ENCODE results near the gene HYCC1.

DNA sequence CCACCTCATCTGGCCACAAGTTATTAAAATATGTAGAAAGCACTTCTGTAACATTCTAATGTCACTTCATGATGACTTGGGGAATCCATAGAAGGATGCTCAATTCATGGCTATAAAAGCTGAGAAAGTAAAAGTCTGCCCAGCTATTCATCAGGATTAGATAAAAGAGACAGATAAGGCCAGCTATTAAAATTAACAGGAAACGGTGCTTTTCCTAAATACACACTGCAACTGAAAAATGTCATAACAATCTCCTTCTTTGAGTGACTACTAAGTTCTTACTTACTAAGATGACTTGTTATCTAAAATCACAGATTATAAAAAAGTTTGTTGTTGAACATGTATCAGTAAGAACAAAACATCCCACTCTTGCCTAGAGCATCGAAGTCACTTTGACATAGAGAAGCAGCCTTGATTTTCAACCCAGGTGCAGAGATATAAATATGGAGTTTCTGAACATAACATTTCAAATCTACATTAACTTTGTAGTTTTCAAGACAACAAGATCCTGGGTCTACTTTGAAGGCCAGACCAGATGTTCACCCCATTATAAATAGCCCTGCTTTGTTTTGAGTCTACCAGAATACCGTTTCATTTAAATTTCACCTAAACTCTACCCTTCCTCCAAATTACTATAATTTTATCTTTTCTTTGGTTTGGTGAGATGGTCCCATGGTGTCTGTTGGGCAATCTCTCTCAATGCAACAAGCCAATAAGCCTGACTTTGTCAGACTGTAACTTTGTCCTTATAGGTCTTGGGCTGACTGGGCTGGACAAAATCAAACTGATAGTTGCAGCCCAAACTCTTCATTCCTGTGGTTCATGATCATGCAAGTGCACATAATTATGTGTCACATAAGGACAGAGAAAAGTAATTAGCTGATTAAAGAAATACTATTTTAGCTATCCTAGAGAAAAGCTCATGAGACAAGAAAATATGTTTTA is 24.0 kb downstream of the HYCC1 start:
- TF ChIP-seq, protein P1, sequence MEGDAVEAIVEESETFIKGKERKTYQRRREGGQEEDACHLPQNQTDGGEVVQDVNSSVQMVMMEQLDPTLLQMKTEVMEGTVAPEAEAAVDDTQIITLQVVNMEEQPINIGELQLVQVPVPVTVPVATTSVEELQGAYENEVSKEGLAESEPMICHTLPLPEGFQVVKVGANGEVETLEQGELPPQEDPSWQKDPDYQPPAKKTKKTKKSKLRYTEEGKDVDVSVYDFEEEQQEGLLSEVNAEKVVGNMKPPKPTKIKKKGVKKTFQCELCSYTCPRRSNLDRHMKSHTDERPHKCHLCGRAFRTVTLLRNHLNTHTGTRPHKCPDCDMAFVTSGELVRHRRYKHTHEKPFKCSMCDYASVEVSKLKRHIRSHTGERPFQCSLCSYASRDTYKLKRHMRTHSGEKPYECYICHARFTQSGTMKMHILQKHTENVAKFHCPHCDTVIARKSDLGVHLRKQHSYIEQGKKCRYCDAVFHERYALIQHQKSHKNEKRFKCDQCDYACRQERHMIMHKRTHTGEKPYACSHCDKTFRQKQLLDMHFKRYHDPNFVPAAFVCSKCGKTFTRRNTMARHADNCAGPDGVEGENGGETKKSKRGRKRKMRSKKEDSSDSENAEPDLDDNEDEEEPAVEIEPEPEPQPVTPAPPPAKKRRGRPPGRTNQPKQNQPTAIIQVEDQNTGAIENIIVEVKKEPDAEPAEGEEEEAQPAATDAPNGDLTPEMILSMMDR (IDR thresholded peaks at IDR 0.05): no peak
- TF ChIP-seq, protein P2, sequence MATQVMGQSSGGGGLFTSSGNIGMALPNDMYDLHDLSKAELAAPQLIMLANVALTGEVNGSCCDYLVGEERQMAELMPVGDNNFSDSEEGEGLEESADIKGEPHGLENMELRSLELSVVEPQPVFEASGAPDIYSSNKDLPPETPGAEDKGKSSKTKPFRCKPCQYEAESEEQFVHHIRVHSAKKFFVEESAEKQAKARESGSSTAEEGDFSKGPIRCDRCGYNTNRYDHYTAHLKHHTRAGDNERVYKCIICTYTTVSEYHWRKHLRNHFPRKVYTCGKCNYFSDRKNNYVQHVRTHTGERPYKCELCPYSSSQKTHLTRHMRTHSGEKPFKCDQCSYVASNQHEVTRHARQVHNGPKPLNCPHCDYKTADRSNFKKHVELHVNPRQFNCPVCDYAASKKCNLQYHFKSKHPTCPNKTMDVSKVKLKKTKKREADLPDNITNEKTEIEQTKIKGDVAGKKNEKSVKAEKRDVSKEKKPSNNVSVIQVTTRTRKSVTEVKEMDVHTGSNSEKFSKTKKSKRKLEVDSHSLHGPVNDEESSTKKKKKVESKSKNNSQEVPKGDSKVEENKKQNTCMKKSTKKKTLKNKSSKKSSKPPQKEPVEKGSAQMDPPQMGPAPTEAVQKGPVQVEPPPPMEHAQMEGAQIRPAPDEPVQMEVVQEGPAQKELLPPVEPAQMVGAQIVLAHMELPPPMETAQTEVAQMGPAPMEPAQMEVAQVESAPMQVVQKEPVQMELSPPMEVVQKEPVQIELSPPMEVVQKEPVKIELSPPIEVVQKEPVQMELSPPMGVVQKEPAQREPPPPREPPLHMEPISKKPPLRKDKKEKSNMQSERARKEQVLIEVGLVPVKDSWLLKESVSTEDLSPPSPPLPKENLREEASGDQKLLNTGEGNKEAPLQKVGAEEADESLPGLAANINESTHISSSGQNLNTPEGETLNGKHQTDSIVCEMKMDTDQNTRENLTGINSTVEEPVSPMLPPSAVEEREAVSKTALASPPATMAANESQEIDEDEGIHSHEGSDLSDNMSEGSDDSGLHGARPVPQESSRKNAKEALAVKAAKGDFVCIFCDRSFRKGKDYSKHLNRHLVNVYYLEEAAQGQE (IDR thresholded peaks at IDR 0.05; ENCODE audit: insufficient read depth in 1 of 2, low read depth in 2 of 2, low read length in 1 of 2): no peak
- TF ChIP-seq POLR2AphosphoS5 (IDR thresholded peaks at IDR 0.05; ENCODE audit: low read depth, low read length) (no peak), TCF7L2 (IDR thresholded peaks at IDR 0.05; ENCODE audit: low read depth, low read length) (no peak)

All from Panc1 (cell line).